MV-4-11 (cell line): Measurements from ENCODE around the gene FOXR1.
A peak's percentile ranks its signal among the peaks of the same experiment; 100 is the strongest.
"Not testable (repeated sequence)": the region's sequence is repeated elsewhere in the genome, so short reads cannot be mapped to it uniquely, and the experiment has no call there.

ENCODE experiments used
- DNase-seq: peaks from one replicate; lab custom pipeline; 2025; lab: John Stamatoyannopoulos, UW

The FOXR1 gene

DNA sequence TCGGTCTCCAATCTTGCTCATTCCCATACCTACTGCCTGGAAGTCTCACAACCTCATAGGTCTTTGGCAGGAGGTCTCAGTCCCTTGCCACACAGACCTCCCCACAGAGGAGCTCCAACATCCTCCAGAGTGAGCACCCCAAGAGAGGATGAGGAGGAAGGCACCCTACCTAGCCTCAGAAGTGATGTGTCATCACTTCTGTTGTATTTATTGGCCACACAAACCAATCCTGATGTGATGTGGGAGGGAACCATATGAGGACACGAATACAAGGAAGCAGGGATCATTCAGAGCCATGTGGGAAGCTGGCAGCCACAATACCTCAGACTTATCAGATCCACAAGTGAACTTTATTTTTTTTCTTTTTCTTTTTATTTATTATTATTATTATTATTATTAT lies 24.5 kb upstream of the FOXR1 start:
- no peak for DNase-seq

DNA sequence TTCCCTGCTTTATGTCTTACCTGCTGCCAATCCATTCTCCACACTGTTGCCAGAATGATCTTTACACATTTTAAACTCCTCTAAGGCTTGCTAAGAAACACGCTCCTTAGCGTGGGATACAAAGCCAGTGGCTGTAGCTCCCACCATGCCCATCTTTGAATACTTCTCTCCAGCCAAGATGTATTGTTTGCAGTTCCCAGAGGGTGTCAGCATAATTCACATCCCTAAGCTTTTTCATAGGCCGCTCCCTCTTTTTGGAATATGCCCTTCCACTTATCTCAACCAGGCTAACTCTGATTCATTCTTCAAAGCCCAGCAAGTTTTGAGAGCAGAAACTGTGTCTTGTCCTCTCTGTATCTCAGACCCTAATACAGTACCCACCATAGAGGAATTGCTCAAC lies 23.6 kb upstream of the FOXR1 start:
- no peak for DNase-seq

DNA sequence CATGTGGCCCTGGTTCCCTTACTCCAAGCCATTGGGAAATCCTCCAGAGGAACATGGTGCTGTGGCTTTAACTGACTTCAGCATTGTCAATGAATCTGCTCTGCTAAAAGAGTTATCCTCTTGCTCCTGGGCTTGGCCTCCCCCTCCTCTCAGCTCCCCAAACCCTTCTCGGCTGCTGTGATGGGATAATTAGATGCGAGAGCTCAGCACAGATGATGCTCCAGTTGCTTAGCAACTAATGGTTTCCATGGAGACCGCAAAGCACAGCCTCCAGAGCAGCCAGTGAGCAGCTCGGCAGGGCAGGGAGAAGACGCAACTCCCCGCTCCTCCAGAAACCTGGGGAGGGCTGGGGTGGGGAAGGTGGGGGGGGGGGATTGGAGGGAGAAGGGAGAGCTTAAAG lies 18.3 kb upstream of the FOXR1 start:
- no peak for DNase-seq

DNA sequence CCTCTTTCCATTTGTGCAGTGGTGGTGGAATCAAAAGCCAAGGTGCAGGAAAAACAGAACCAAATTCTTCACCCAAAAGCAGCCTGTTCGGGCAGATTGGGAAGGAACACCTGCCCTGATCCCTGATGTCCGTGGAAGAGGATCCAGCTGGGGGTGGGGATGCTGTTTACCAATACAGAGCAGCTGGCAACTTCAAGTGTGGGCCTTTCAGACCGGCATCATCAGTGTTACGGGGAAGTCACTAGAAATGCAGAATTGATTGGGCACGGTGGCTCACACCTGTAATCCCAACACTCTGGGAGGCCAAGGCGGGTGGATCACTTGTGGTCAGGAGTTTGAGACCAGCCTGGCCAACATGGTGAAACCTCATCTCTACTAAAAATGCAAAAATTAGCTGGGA lies 17.6 kb upstream of the FOXR1 start:
- DNase-seq: not testable (repeated sequence)

DNA sequence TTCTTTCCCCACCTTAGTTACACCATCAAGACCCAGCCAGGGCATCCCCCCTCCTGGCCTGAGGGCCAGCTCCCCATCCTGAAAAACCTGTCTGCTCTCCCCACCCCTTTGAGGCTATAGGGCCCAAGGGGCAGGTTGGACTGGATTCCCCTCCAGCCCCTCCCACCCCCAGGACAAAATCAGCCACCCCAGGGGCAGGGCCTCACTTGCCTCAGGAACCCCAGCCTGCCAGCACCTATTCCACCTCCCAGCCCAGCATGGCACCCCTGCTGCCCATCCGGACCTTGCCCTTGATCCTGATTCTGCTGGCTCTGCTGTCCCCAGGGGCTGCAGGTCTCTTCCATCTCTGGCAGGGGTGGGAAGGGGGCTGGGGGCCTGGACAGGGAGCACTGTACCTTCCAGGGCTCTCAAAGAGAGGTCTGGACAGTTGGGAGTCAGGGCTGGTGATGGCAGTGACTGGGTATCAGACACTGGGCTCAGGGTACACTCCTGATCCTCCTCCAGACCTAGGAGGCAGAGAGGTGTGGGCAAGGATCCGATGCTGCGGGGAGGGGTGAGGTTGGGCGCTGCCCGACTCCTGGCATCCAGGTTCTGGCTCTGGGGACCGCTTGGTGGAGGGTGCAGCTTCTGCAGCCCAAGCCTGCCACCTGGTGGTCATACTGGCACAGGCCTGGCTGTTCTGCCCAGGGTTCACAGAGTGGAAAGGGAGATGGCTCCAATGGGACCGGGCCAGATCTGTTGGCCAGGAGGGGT lies 15.3 kb upstream of the FOXR1 start, which contains the start of gene UPK2:
Gene UPK2 (plus strand): TSS at position 205 of the 753 bp plus-strand sequence. CDS start 53 bp downstream, at position 258.
- DNase-seq: peak; percentile 55

DNA sequence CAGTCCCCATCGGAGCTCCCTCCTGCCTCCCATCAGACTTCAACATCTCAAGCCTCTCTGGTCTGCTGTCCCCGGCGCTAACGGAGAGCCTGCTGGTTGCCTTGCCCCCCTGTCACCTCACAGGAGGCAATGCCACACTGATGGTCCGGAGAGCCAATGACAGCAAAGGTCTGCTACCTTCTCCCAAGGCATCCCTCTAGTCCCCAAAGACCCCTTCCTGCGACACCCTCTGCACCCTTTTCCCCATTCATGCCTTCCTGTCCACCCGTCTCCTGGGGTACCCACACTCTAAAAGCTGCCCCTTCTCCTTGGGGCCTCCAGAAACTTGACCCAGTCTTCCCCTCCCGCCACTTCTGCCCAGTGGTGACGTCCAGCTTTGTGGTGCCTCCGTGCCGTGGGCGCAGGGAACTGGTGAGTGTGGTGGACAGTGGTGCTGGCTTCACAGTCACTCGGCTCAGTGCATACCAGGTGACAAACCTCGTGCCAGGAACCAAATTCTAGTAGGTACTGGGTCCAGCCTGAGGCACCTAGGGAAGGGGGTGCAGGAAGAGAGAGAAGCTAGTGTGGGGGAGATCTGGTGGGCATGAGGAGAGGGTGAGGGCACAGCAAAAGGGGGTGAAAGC lies 14.6 kb upstream of the FOXR1 start:
- no peak for DNase-seq

DNA sequence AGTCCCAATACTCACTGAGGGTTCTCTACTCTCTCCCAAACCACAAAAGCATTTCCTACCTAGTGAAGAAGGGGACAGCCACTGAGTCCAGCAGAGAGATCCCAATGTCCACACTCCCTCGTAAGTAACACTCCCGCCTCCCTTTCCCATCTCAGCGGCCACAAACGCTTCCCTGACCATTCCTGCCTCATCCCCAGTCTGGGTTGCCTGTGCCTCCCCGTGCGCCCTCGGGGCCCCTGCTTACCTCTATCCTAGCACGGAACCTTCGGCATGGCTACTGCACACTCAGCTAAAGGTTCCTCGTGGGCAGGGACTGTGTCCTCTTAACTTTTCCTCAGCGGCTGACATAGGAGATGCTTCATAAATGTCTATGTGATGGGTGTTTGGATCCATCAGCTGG lies 14.0 kb upstream of the FOXR1 start:
- no peak for DNase-seq

DNA sequence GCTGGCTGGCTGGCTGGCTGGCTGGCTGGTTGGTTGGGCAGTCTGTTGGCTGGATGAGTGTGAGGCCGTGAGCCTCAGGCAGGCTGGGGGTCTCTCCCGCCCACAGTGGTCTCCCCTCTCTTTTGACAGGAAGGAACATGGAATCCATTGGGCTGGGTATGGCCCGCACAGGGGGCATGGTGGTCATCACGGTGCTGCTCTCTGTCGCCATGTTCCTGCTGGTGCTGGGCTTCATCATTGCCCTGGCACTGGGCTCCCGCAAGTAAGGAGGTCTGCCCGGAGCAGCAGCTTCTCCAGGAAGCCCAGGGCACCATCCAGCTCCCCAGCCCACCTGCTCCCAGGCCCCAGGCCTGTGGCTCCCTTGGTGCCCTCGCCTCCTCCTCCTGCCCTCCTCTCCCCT lies 13.6 kb upstream of the FOXR1 start:
- no peak for DNase-seq

DNA sequence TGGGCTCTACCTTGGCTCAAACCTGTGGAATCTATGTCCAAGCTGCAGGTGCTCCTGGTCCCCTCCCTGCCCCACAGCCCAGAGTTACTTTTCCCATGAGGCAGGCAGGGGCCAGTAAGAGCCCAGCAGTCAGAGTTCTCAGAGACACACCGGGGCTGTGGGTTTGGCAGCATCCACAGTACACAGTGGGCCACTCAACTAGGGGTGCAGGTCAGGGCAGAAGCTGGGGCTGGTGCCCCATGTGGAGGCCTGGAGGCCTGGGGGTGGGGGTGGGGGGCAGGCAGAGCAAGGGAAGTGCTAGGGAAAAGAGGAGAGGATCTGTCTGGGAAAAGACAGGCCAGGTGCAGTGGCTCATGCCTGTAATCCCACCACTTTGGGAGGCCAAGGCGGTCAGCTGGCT lies 13.0 kb upstream of the FOXR1 start:
- DNase-seq: no peak

DNA sequence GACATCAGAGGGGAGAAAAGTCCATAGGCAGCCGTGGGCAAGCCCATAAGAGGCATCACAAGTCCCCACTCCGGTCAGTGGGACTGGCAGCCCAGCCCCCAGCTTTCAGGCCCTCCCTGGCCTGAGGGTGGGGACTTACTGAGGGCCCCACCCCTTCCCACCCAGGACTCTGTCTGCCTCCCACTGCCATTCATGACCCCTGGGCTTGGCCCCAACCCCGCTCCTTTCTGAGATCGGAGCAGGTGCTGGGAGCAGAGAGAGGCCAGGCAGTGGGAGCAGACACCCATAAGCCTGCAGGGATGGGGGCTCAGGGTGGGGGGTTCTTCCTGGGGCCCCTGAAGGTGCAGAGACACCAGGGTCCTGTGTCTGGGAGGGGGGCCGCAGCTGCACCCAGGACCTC lies 10.4 kb upstream of the FOXR1 start:
- DNase-seq: no peak

DNA sequence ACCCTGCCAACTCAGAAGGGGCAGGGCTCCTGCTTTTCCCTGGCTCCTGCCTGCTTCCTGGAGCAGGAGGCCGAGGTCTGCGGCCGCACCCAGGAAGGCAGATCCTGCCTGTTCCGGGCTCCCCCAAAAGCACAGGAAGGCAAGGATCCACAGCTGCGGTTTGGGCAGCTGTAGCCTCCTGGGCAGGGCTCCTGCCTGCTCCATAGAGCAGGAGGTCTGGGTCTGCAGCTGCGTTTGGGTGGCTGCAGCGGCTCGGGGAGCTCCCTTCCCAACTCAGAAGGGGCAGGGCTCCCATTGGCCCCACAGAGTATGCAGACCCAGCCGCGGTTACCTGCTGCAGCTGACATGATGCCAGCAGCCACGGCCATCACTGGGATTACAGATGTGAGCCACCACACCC lies 10.0 kb upstream of the FOXR1 start:
- DNase-seq: no peak

DNA sequence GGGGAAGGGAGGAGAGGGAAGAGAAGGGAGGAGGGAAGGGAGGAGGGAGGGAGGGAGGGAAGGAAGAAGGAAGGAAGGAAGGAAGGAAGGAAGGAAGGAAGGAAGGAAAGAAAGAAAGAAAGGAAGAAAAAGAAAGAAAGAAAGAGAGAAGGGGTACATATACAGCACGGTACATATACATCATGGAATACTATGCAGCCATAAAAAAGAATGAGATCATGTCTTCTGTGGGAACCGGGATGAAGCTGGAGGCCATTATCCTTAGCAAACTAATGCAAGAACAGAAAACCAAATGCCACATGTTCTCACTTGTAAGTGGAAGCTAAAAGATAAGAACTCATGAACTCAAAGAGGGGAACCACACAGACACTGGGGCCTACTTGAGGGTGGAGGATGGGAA lies 2.1 kb upstream of the FOXR1 start:
- DNase-seq: not testable (repeated sequence)

DNA sequence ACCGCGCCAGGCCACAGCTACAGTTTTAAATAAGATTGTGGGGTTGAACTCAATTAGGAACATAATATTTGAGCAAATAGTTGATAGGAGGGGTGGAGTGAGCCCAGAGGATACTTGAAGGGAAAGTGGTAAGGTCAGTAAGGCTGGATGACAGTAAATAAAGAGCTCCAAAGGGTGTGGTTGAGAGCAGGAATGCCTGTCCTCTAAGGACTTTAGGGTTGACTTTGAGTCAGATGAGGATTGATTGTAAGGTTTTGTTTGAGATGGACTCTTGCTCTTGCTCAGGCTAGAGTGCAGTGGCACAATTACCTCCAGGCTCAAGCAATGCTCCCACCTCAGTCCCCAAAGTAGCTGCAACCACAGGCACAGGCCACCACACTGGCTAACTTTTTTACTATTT lies 2.4 kb downstream of the FOXR1 start:
- no peak for DNase-seq

DNA sequence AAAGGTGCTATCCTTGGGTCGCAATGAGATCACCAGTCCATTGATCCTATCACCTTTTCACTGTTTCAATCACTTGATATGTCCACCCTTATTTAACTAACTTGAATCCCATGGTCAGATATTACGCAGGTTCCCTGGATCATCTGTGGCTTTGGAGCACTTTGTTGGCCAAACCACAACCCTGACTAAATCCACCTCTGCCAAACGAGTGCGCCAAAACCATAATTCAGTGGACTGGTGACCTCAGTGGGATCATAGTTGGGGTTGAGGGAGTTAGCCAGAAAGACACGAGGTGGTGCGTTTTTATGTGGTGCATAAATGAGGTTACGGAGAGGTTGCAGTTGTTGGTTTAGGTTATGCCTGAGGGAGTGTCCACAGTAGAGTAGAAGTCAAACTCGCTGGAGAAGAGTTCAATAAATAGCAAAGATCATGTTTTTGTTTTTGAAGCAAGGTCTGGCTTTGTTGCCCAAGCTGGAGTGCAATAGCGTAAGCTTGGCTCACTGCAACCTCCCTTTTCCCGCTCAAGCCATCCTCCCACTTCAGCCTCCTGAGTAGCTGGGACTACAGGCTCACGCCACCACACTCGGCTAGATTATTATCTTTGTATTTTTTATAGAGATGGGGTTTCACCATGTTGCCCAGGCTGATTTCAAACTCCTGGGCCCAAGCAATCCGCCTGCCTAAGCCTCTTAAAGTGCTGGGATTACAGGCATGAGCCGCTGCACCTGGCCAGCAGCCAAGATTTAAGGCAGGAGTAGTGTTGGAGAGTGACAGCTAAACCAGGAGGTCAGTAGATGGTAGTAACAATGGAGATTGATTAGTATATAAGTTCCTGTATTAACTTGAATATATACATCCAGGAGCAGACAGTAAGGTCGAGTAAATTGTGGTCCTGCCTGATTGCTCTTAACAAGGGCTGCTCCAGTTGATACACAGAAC lies 4.5 kb downstream of the FOXR1 start:
- peak; percentile 20 for DNase-seq

DNA sequence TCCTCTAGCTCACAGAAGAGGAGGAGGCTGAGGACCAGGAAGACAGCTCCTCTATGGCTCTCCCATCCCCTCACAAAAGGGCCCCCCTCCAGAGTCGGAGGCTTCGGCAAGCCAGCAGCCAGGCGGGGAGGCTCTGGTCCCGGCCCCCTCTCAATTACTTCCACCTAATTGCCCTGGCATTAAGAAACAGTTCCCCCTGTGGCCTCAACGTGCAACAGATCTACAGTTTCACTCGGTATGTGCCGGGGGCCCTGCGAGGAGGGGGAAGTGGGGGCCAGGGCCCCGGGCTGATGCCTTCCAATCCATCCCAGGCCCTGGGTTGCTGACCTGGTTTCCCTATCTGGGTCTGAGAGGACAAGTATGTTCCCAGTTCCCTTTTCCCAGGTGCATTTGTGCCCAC lies 7.9 kb downstream of the FOXR1 start:
- no peak for DNase-seq

DNA sequence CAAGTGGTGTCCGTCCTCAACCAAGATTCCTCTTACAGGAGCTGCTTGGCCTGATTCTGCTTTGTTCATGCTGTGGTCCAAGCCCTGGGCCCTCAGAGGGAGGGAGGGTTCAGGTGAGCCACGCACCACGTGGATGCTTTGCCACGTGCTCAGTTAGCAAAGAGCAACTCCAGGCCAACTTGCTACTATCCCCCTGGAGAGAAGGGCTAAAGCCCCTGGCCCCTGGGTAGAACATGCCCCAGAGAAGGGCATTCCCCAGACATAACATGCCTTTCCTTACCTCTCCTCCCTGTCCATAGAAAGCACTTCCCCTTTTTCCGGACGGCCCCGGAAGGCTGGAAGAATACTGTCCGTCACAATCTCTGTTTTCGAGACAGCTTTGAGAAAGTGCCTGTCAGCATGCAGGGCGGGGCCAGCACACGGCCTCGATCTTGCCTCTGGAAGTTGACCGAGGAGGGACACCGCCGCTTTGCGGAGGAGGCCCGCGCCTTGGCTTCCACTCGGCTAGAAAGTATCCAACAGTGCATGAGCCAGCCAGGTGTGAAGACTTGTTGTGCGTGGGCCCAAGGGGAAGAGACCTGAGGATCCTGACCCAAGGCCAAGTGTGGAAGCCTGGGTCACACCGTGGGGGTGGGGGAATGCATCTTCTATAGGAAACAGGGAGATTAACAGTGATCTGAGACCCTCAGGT lies 8.8 kb downstream of the FOXR1 start:
- DNase-seq: peak; percentile 28

DNA sequence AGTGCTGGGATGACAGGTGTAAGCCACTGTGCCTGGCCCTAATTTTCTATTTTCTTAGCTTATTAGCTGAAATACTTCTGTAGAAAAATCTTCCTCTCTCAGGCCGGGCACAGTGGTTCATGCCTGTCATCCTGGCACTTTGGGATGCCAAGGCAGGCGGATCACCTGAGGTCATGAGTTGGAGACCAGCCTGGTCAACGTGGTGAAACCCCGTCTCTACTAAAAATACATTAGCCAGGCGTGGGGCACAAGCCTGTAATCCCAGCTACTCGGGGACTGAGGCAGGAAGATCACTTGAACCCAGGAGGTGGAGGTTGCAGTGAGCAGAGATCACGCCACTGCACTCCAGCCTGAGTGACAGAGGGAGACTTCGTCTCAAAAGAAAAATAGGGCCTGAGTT lies 12.8 kb downstream of the FOXR1 start:
- DNase-seq: not testable (repeated sequence)

DNA sequence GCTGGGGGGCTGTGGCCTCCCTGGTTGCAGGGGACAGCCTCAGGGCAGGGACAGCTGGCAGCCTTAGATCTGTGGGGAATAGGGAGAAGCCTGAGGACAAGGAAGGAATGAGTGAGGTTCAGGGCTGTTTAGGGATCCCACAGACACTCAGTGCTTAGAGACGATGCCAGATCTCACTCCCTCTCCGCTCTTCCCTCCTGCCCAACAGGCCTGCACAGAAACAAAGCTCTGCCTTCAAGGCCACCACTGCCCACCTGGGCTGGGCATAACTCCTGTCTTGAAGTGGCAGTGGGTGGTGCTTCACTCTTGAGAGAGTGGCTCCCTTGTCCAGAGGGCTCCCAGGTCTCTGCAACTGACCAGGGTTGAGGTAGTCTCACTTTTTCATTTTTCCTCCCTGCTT lies 13.3 kb downstream of the FOXR1 start:
- DNase-seq: no peak

DNA sequence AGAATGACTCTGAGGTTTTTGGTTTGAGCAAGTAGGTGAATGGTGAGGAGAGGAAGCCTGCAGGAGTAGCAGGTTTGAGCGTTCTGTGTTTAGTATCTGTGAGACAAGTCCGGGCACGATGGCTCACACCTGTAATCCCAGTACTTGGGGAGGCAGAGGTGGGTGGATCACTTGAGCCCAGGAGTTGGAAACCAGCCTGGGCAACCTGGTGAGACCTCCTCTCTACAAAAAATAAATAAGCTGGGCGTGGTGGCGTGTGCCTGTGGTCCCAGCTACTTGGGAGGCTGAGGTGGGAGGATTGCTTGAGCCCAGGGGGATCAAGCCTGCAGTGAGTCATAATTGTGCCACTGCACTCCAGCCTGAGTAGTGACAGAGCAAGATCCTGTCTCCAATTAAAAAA lies 16.7 kb downstream of the FOXR1 start:
- DNase-seq: no peak

DNA sequence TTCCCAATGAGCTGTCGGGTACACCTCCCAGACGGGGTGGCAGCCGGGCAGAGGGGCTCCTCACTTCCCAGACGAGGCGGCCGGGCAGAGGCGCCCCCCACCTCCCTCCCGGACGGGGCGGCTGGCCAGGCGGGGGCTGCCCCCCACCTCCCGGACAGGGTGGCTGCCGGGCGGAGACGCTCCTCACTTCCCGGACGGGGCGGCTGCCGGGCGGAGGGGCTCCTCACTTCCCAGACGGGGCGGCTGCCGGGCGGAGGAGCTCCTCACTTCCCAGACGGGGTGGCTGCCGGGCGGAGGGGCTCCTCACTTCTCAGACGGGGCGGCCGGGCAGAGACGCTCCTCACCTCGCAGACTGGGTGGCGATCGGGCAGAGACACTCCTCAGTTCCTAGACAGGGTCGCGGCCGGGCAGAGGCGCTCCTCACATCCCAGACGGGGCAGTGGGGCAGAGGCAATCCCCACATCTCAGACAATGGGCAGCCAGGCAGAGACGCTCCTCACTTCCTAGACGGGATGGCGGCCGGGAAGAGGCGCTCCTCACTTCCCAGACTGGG lies 20.0 kb downstream of the FOXR1 start:
- DNase-seq: not testable (repeated sequence)

DNA sequence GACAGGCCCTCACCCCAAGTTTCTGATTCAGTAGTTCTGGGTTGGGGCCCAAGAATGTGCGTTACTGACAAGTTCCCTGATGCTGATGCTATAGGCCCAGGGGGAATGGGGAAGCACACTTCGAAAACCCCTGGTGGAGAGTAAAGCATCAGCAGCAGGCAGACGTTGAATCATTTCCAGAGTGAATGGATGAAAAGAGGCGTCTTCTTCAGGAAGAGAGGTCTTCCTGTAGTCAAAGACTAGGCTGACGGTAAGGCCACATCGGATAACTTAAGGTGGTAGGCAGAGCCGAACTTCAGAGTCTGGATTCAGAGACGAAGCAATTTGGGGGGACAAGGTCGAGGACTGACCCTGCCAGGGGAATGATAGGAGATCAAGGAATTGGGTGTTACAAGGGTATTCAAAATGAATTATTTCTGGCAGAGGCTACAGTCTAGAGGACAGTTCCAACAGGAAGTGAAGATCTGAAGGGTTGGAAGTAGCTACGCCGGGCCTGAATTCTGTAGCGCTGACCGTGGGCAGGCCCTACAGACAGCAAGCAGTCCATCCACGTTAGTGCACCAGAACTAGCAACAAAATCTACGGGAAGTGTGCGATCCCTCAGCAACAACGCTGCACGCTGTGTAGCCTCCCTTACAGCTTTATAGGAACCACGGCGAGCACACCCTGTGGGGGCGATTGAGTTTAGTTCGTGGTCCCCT lies 25.5 kb downstream of the FOXR1 start:
- DNase-seq: peak; percentile 64
